OCI-LY3 (cell line): ENCODE measurements around the gene TMEM266.

Source experiments
- H2AFZ ChIP-seq: fragments of 200-600, 300-600 bp; shearing (Covaris generic); 2 replicates; pipeline ENCODE4 v1.6.0; 2014; ENCODE audit warnings: antibody characterized with exemption, low read depth, low read length
- H3K27ac ChIP-seq: fragments of 200-600, 300-600 bp; sonication (generic); 2 replicates; pipeline ENCODE4 v1.5.1; 2014; ENCODE audit warnings: mild to moderate bottlenecking, low read length, moderate library complexity, mixed read lengths
- H3K27me3 ChIP-seq: fragments of 200-600, 300-600 bp; sonication (generic); 2 replicates; pipeline ENCODE4 v1.6.1; 2014; ENCODE audit warnings: low read depth, low read length, mixed read lengths
- H3K36me3 ChIP-seq: fragments of 200-600, 300-600 bp; sonication (generic); replicated peaks from 2 replicates; pipeline ENCODE3; 2014; ENCODE audit warnings: low read depth, low read length, mixed read lengths
- H3K4me1 ChIP-seq: fragments of 300-600, 200-600 bp; sonication (generic); 2 replicates; pipeline ENCODE4 v1.6.1; 2014; ENCODE audit warnings: low read length, mixed read lengths
- H3K4me2 ChIP-seq: fragments of 200-600, 300-600 bp; sonication (generic); 2 replicates; pipeline ENCODE4 v1.6.1; 2014; ENCODE audit warnings: low read length, mixed read lengths
- H3K4me3 ChIP-seq: fragments of 300-600, 200-600 bp; sonication (generic); 2 replicates; pipeline ENCODE4 v1.5.1; 2014; ENCODE audit warnings: antibody characterized with exemption, mild to moderate bottlenecking, low read length, moderate library complexity
- H3K79me2 ChIP-seq: fragments of 300-600, 200-600 bp; shearing (Covaris generic); 2 replicates; pipeline ENCODE4 v1.6.1; 2014; ENCODE audit warnings: mild to moderate bottlenecking, low read length, mixed read lengths
- H3K9ac ChIP-seq: fragments of 300-600, 200-600 bp; shearing (Covaris generic); 2 replicates; pipeline ENCODE4 v1.6.0; 2014; ENCODE audit warnings: mild to moderate bottlenecking, low read length, moderate library complexity
- H3K9me3 ChIP-seq: fragments of 200-600, 300-600 bp; shearing (Covaris generic); 2 replicates; pipeline ENCODE4 v1.6.1; 2014; ENCODE audit warnings: low read length, mixed read lengths; ENCODE audit not compliant: insufficient read depth
- H4K20me1 ChIP-seq: fragments of 200-600, 300-600 bp; sonication (generic); 2 replicates; pipeline ENCODE4 v1.6.1; 2016; ENCODE audit warnings: low read length, mixed read lengths; ENCODE audit not compliant: insufficient read depth
- CTCF ChIP-seq: fragments of 200-600, 300-600 bp; sonication (generic); IDR thresholded peaks from 2 replicates; pipeline ENCODE4 v1.5.1; 2014; ENCODE audit warnings: antibody characterized with exemption, low read length, low read depth
- EZH2phosphoT487 ChIP-seq: fragments of 200-600 bp; shearing (Covaris generic); IDR thresholded peaks from 2 replicates; pipeline ENCODE4 v1.6.1; 2018; ENCODE audit warnings: antibody characterized with exemption, mixed run types, low read depth

TMEM266 gene

GRCh38 chr15:76109046-76109445 is 49.3 kb downstream of the TMEM266 start:
- Histone ChIP-seq H3K4me3 (no peak overlapping the region), H3K27ac (no peak overlapping the region), H4K20me1 (no peaks in the 10 kb centered on the region), H3K79me2 (no peaks in the 10 kb centered on the region), H3K9ac (no peak overlapping the region), H3K9me3 (no peaks in the 10 kb centered on the region), H3K4me1 (no peaks in the 10 kb centered on the region), H2AFZ (no peak overlapping the region), H3K4me2 (no peak overlapping the region), H3K36me3 (no peaks in the 10 kb centered on the region), H3K27me3 (no peaks in the 10 kb centered on the region)
- TF ChIP-seq CTCF (no peak), EZH2phosphoT487 (no peak)

GRCh38 chr15:76114561-76114960 is 54.8 kb downstream of the TMEM266 start:
- H3K36me3 ChIP-seq = no peaks in the 10 kb centered on the region
- H2AFZ ChIP-seq = no peak overlapping the region
- H3K79me2 ChIP-seq = no peaks in the 10 kb centered on the region
- no peak overlapping the region for H3K27ac ChIP-seq
- no peak overlapping the region for H3K4me2 ChIP-seq
- H3K4me1 ChIP-seq = peaks cover 17% of the 10 kb centered on the region
- H3K27me3 ChIP-seq = no peaks in the 10 kb centered on the region
- TF ChIP-seq EZH2phosphoT487 (no peak), CTCF (no peak)
- H3K9ac ChIP-seq = no peak overlapping the region
- H4K20me1 ChIP-seq = no peaks in the 10 kb centered on the region
- H3K4me3 ChIP-seq = no peak overlapping the region
- no peaks in the 10 kb centered on the region for H3K9me3 ChIP-seq

- Histone ChIP-seq H4K20me1 (no peaks in the 10 kb centered on the region), H3K9me3 (no peaks in the 10 kb centered on the region), H3K36me3 (no peaks in the 10 kb centered on the region), H3K27ac (no peak overlapping the region), H2AFZ (0 out of 2 replicates have a peak overlapping the region, but pooled peaks have one; percentile 43), H3K79me2 (no peaks in the 10 kb centered on the region), H3K4me2 (peak overlapping the region; percentile 45), H3K4me3 (no peak overlapping the region), H3K9ac (no peak overlapping the region), H3K27me3 (no peaks in the 10 kb centered on the region), H3K4me1 (peaks cover 22% of the 10 kb centered on the region)
- TF ChIP-seq CTCF (no peak), EZH2phosphoT487 (no peak)
These were observed 56.5 kb downstream of the TMEM266 start for GRCh38 chr15:76116138-76116885.

GRCh38 chr15:76117181-76117580 is 57.4 kb downstream of the TMEM266 start:
- H2AFZ ChIP-seq = no peak overlapping the region
- H3K4me2 ChIP-seq = no peak overlapping the region
- no peak for TF ChIP-seq CTCF
- no peak for TF ChIP-seq EZH2phosphoT487
- no peak overlapping the region for H3K27ac ChIP-seq
- H3K36me3 ChIP-seq = no peaks in the 10 kb centered on the region
- no peak overlapping the region for H3K9ac ChIP-seq
- H3K4me1 ChIP-seq = peaks cover 31% of the 10 kb centered on the region
- no peaks in the 10 kb centered on the region for H3K79me2 ChIP-seq
- no peaks in the 10 kb centered on the region for H3K27me3 ChIP-seq
- no peak overlapping the region for H3K4me3 ChIP-seq
- no peaks in the 10 kb centered on the region for H3K9me3 ChIP-seq
- H4K20me1 ChIP-seq = no peaks in the 10 kb centered on the region
